Smooth muscle cell (in vitro differentiated cells): Measurements from ENCODE around the gene DIP2A. TPM values are rescaled to one million over a fixed set of nuclear protein-coding genes. Genes with fewer than 3 reads are reported as not detected.

Source experiments
- DNase-seq: peaks from one replicate; lab custom pipeline; 2025; ENCODE audit not compliant: unreplicated experiment; lab: John Stamatoyannopoulos, UW
- H2AFZ ChIP-seq: fragments of 200-600 bp; sonication (generic); 2 replicates; pipeline ENCODE4 v1.6.0; 2016; ENCODE audit warnings: antibody characterized with exemption, low read depth, mild to moderate bottlenecking
- H3F3A ChIP-seq: fragments of 200-600 bp; sonication (generic); 2 replicates; pipeline ENCODE4 v1.6.0; 2017; ENCODE audit warnings: antibody characterized with exemption, low read depth
- H3K27ac ChIP-seq: fragments of 200-600 bp; sonication (generic); 2 replicates; pipeline ENCODE4 v1.5.1; 2016; ENCODE audit warnings: low read depth, mild to moderate bottlenecking
- H3K27me3 ChIP-seq: fragments of 200-600 bp; sonication (generic); 2 replicates; pipeline ENCODE4 v1.6.1; 2016; ENCODE audit warnings: low read depth, mild to moderate bottlenecking
- H3K36me3 ChIP-seq: fragments of 200-600 bp; sonication (generic); 2 replicates; pipeline ENCODE4 v1.5.1; 2016; ENCODE audit warnings: low read depth
- H3K4me1 ChIP-seq: fragments of 200-600 bp; sonication (generic); 2 replicates; pipeline ENCODE4 v1.5.1; 2016; ENCODE audit warnings: low read depth
- H3K4me2 ChIP-seq: fragments of 200-600 bp; sonication (generic); 2 replicates; pipeline ENCODE4 v1.6.0; 2016; ENCODE audit warnings: mild to moderate bottlenecking
- H3K4me3 ChIP-seq: fragments of 200-600 bp; sonication (generic); 2 replicates; pipeline ENCODE4 v1.5.1; 2016; ENCODE audit warnings: mild to moderate bottlenecking
- H3K79me2 ChIP-seq: fragments of 200-600 bp; sonication (generic); 2 replicates; pipeline ENCODE4 v1.6.0; 2016; ENCODE audit warnings: low read depth, mild to moderate bottlenecking
- H3K9ac ChIP-seq: fragments of 200-600 bp; sonication (generic); 2 replicates; pipeline ENCODE4 v1.6.0; 2016; ENCODE audit warnings: low read depth
- H3K9me3 ChIP-seq: fragments of 200-600 bp; sonication (generic); replicated peaks from 2 replicates; pipeline ENCODE4 v1.5.1; 2016; ENCODE audit warnings: low read depth
- H4K20me1 ChIP-seq: fragments of 200-600 bp; sonication (generic); 2 replicates; pipeline ENCODE4 v1.6.0; 2016; ENCODE audit warnings: low read depth
- WGBS: methylation state at CpG from one replicate; pipeline ENCODE4 v1.1.7; 2016; ENCODE audit warnings: low lambda C conversion rate; 5-methylcytosine and 5-hydroxymethylcytosine counted together
- polyA plus RNA-seq: library from polyadenylated mRNA; unstranded; fragments of >200 nt; fragmentation: Nextera tagmentation; extraction: Ambion mirVana; gene quantifications from 2 replicates; pipeline ENCODE4 v1.2.1, GENCODE V29; 2016
- total RNA-seq: library from RNA; depleted of rRNA; stranded (reverse); fragments of >200 nt; gene quantifications from 2 replicates; pipeline ENCODE4 v1.2.3, GENCODE V29; 2014
- TF ChIP-seq, protein P1 (sequence below): fragments of 200-600 bp; sonication (generic); IDR thresholded peaks from 2 replicates; pipeline ENCODE4 v1.5.1; 2017; ENCODE audit warnings: borderline replicate concordance, mild to moderate bottlenecking, antibody characterized with exemption; ENCODE audit not compliant: insufficient read depth, poor library complexity, severe bottlenecking

DIP2A gene
- total and polyA plus RNA-seq, 2 experiments from 2014 or later = 11.5 to 24.8 TPM

- WGBS = 94% methylated on average over 10 of the region's 10 CpGs
- H3K79me2 ChIP-seq = peaks cover 4% of the 10 kb centered on the region
- H3K4me2 ChIP-seq = no peak overlapping the region
- peaks cover 9% of the 10 kb centered on the region for H3K36me3 ChIP-seq
- H3K9me3 ChIP-seq = no peaks in the 10 kb centered on the region
- H3F3A ChIP-seq = no peaks in the 10 kb centered on the region
- no peaks in the 10 kb centered on the region for H3K27me3 ChIP-seq
- no peak overlapping the region for H3K27ac ChIP-seq
- no peak for DNase-seq
- H3K4me1 ChIP-seq = no peaks in the 10 kb centered on the region
- no peak overlapping the region for H2AFZ ChIP-seq
- TF ChIP-seq, protein P1, sequence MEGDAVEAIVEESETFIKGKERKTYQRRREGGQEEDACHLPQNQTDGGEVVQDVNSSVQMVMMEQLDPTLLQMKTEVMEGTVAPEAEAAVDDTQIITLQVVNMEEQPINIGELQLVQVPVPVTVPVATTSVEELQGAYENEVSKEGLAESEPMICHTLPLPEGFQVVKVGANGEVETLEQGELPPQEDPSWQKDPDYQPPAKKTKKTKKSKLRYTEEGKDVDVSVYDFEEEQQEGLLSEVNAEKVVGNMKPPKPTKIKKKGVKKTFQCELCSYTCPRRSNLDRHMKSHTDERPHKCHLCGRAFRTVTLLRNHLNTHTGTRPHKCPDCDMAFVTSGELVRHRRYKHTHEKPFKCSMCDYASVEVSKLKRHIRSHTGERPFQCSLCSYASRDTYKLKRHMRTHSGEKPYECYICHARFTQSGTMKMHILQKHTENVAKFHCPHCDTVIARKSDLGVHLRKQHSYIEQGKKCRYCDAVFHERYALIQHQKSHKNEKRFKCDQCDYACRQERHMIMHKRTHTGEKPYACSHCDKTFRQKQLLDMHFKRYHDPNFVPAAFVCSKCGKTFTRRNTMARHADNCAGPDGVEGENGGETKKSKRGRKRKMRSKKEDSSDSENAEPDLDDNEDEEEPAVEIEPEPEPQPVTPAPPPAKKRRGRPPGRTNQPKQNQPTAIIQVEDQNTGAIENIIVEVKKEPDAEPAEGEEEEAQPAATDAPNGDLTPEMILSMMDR = no peak
- no peak overlapping the region for H3K4me3 ChIP-seq
- H4K20me1 ChIP-seq = peaks cover 6% of the 10 kb centered on the region
- H3K9ac ChIP-seq = no peak overlapping the region
Observed at GRCh38 chr21:46489800-46490199, 31.1 kb downstream of the DIP2A start.

DNA sequence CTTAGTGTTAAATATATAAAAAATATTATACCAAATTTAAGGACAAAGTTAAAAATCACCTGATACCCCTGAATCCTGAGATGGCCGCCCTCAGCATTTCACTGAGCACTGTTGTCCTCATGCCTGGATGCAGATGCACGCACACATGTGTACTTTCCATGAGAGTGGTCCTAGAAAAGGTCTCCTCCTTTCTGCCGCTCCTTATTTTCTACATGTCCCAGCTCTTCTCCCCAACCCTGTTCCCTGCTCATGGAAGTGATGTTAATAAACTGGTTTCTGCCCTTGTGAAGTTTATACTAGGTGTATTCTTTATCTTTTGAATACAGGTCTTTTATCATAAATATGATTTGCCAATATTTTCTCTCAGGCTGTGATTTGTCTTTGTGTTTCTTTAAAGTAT is 32.9 kb downstream of the DIP2A start:
- H3K79me2 ChIP-seq = peaks cover 4% of the 10 kb centered on the region
- WGBS = 97% methylated on average over 3 of the region's 3 CpGs

GRCh38 chr21:46492851-46493250 is 34.2 kb downstream of the DIP2A start:
- TF ChIP-seq, protein P1 = no peak
- Histone ChIP-seq H3K27me3 (no peaks in the 10 kb centered on the region), H3K36me3 (peaks cover 9% of the 10 kb centered on the region)

More for the DNA sequence above, 32.9 kb downstream of the DIP2A start:
- Histone ChIP-seq H3K4me3 (no peak overlapping the region), H3K4me2 (no peak overlapping the region), H3K27ac (no peak overlapping the region), H3K4me1 (no peaks in the 10 kb centered on the region), H3K27me3 (no peaks in the 10 kb centered on the region), H4K20me1 (no peaks in the 10 kb centered on the region), H3F3A (no peaks in the 10 kb centered on the region), H2AFZ (no peak overlapping the region), H3K36me3 (peaks cover 9% of the 10 kb centered on the region), H3K9ac (no peak overlapping the region), H3K9me3 (no peaks in the 10 kb centered on the region)
- no peak for DNase-seq
- TF ChIP-seq, protein P1 = no peak

DNA sequence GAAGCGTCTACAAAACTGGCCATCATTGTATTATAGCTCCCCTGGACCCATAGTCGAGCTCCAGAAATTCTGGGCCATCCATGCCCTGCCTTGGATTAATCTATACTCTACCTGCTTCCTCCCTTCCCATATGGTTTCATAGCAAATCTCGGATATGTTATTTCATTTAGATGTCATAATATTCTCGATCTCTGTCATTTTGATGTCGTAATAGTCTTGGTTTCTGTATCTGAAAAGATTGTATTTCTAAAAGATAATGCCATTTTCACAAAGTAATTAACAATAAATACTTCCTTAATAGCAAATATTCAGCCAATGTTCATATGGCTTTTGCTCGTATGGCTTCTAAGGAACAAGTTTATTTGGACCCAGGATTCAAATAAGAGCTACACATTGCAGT is 35.1 kb downstream of the DIP2A start:
- Histone ChIP-seq H2AFZ (no peak overlapping the region), H3K27ac (no peak overlapping the region), H3K4me1 (no peaks in the 10 kb centered on the region), H3K79me2 (peaks cover 4% of the 10 kb centered on the region), H3K27me3 (no peaks in the 10 kb centered on the region), H3K4me3 (no peak overlapping the region), H3K4me2 (no peak overlapping the region), H4K20me1 (no peaks in the 10 kb centered on the region), H3K36me3 (peaks cover 9% of the 10 kb centered on the region), H3K9me3 (no peaks in the 10 kb centered on the region), H3K9ac (no peak overlapping the region), H3F3A (no peaks in the 10 kb centered on the region)
- DNase-seq = no peak
- WGBS = 99% methylated on average over 6 of the region's 6 CpGs
- TF ChIP-seq, protein P1 = no peak

More at GRCh38 chr21:46492851-46493250, 34.2 kb downstream of the DIP2A start:
- Histone ChIP-seq H3K4me3 (no peak overlapping the region), H2AFZ (no peak overlapping the region), H3K79me2 (peaks cover 4% of the 10 kb centered on the region), H3K4me1 (no peaks in the 10 kb centered on the region), H3K9ac (no peak overlapping the region), H3K27ac (no peak overlapping the region), H4K20me1 (no peaks in the 10 kb centered on the region), H3F3A (no peaks in the 10 kb centered on the region), H3K4me2 (no peak overlapping the region), H3K9me3 (no peaks in the 10 kb centered on the region)
- no peak for DNase-seq
- WGBS = 76% methylated on average over 5 of the region's 5 CpGs
